GM21360 (cell line): ENCODE results near the gene B4GALT4.
A peak's percentile ranks its signal among the peaks of the same experiment; 100 is the strongest.
"Not testable (repeated sequence)": the region's sequence is repeated elsewhere in the genome, so short reads cannot be mapped to it uniquely, and the experiment has no call there.

Source experiments
- ATAC-seq: cut with Tn5 transposase; IDR thresholded peaks from one replicate; pipeline ENCODE4 v1.9.1; 2021; ENCODE audit warnings: mild to moderate bottlenecking, moderate library complexity; ENCODE audit not compliant: unreplicated experiment

B4GALT4 gene, protein sequence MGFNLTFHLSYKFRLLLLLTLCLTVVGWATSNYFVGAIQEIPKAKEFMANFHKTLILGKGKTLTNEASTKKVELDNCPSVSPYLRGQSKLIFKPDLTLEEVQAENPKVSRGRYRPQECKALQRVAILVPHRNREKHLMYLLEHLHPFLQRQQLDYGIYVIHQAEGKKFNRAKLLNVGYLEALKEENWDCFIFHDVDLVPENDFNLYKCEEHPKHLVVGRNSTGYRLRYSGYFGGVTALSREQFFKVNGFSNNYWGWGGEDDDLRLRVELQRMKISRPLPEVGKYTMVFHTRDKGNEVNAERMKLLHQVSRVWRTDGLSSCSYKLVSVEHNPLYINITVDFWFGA

DNA sequence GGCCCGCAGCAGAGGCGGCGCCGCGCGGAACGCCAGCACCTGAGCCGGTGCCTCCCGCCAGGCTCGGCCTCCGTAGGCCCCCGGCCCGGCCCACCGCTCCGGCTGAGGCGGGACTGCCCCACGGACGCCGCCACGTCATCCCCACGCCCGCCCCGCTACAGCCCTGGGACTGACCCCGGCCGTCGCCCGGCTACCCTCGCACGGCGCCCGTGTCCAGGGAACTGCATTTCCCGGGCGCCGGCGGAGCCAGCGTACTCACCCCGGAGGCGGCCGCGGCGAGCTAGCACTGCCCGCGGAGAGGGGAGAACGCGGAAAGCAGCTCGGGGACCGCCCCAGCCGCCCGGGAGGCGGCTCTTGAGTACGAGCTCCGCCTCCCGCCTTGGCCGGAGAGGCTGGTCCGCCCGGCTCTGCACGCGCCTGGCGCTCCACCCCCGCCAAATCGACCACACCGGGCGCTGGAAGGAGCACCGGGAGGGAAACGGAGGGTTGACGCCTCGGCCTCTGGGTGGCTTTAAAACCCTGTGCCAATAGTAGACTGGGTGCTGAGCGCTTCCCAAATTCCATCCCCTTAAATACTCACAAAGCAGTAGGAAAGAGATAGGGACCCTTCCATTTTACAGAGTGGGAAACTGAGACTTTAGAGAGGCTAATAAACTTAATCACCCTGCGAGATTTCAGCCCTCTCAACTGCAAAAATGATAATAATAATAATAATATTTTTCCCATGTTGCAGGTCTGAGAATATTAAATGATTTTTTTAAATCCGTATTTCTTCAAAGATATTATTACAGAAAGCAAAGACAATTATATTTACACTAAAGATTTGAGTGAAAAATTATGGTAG, at the start of gene B4GALT4:
Gene B4GALT4 (minus strand): TSS at position 288 of the 844 bp plus-strand sequence. CDS start 10,779 bp downstream, outside the sequence.
- ATAC-seq = peak; percentile 85

DNA sequence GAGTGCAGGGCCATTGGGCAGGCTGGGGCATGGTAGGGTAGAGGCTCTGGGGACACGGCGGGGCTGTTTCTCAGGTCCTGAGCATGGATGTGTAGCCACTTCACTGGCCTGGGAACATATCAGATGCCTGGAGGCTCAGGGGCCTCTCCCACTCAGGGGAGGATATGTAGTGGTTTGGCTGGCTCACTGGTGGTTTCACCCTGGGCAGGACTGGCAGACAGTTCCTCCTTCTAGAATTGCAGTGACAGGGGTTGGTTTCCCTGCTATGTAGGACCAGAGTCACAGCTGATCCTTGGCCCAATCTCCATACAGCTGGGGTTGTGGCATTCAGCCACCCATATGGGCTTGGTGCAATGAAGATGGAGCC, 48.7 kb upstream of the B4GALT4 start:
- no peak for ATAC-seq

- ATAC-seq = no peak
Observed at GRCh38 chr3:119288669-119289403, 48.2 kb upstream of the B4GALT4 start.

DNA sequence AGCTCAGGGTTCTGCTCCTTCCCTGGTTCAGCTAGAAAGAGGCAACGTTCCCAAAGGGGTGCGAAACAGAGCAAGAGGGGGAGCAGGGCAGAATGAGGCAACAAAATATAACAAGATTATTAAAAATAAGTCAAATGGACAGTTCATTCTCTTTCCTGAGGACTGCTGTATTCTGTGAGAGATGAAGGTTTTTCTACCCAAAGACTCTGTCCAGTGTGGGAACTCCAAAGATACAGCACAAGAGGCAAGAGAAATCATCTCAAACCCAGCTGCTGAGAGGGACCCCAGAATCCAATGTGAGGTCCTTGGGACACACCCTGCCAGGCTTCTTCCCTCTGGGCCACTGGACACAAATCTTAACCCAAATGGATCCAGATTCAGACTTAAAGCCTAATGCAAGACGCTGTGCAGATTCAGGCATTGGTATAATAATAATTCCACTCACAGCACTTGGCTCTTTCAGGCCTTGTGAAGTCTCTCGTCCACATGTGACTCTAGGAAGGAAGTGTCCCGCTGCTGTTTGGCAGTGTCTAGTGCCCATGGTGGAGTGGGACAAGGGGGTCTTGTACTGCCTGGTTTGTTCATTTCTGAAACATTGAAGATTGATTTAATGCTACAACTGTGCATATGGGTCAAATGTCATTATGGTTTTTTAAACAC, 39.0 kb upstream of the B4GALT4 start:
- ATAC-seq = no peak

- no peak for ATAC-seq
Observed at GRCh38 chr3:119279101-119279554, 38.5 kb upstream of the B4GALT4 start.

GRCh38 chr3:119276680-119277079, 36.0 kb upstream of the B4GALT4 start:
- no peak for ATAC-seq

DNA sequence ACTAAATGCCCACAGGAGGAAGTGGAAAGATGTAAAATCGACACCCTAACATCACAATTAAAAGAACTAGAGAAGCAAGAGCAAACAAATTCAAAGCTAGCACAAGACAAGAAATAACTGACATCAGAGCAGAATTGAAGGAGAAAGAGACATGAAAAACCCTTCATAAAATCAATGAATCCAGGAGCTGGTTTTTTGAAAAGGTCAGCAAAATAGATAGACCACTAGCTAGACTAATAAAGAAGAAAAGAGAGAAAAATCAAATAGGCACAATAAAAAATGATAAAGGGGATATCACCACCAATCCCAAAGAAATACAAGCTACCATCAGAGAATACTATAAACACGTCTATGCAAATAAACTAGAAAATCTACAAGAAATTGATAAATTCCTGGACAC, 29.5 kb upstream of the B4GALT4 start:
- ATAC-seq = not testable (repeated sequence)

- ATAC-seq = no peak
Observed at GRCh38 chr3:119261055-119261454, 20.4 kb upstream of the B4GALT4 start.

DNA sequence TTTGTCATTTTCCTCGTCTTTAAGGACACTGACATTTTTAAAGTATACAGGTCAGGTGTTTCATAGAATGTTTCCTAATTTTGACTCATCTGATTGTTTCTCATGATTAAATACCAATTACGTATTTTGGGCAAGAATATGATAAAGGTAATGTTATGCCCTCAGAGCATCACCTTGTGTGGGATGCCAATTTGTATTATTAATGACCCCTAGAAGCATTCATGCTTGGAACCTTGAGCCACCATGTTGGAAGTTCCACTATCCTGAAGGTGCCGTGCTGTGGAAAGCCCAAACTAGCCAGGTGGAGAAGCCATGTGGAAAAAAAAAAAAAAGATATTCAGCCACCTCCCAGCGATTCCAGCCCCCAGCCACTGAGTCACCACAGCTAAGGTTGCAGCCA, 19.1 kb upstream of the B4GALT4 start:
- no peak for ATAC-seq

DNA sequence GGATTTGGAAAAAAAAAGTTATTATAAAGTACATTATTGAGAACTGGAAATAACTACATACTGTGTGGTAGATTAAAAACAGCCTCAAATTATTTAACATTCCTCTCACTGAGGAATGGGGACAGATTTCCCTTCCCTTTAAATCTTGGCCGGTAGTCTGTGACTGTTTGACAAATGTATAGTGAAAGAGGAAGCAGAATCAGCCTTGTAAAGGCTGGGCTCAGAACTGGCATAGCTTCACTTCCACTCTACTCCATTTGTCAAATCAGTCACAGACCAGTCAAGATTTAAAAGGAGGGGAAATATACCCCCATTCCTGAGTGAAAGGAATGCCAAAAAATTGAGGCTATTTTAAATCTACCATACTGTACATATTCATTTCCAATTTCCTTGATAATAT, 18.2 kb upstream of the B4GALT4 start:
- peak; percentile 80 for ATAC-seq

- ATAC-seq = peak; percentile 72
Observed at GRCh38 chr3:119257654-119258410, 17.2 kb upstream of the B4GALT4 start.

DNA sequence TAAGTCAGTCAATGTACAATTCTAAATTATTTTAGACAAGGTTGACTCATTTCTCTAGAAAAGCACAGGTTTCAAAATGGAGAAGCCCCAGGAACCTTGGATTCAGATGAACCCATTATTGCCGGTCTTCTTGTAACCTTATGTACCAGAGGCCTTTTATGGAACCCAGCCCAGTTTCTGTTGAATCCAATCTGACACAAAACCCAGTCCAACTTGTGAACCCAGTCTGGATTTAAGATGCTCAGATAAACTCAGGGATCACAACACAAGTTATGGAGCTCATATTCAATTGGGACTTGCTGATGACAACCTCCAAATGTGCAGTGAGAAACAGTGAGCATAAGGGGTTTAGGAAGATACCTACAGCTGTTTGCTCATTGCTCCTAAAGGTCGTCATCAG, 16.4 kb upstream of the B4GALT4 start:
- no peak for ATAC-seq

- no peak for ATAC-seq
Observed at GRCh38 chr3:119255214-119255613, 14.5 kb upstream of the B4GALT4 start.

GRCh38 chr3:119245778-119246177, 5.1 kb upstream of the B4GALT4 start:
- no peak for ATAC-seq

DNA sequence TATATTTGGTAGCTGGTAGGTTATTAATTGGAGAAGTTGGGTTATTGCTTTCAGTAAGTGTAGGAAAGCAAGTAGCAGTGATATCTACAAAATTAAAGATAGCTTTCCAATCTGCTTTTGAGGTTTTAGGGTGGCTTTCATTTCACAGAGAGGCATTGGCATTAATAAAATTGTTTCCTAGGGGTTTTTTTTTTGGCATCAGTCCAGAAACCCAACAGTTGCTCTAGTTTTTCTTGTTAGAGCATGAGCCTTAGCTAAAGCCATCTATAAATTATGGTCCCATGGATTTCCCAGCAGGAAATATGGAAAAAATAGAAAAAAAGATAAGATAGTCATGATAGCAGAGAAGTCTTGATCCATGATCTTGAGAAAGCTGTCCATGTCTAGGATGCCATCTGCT, 3.0 kb upstream of the B4GALT4 start:
- ATAC-seq = no peak

DNA sequence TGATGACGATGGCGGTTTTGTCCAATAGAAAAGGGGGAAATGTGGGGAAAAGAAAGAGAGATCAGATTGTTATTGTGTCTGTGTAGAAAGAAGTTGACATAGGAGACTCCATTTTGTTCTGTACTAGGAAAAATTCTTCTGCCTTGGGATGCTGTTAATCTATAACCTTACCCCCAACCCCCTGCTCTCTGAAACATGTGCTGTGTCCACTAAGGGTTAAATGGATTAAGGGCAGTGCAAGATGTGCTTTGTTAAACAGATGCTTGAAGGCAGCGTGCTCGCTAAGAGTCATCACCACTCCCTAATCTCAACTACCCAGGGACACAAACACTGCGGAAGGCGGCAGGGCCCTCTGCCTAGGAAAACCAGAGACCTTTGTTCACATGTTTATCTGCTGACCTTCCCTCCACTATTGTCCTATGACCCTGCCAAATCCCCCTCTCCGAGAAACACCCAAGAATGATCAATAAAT, 2.4 kb upstream of the B4GALT4 start:
- not testable (repeated sequence) for ATAC-seq

- ATAC-seq = not testable (repeated sequence)
Observed at GRCh38 chr3:119242387-119243057, 1.8 kb upstream of the B4GALT4 start.

DNA sequence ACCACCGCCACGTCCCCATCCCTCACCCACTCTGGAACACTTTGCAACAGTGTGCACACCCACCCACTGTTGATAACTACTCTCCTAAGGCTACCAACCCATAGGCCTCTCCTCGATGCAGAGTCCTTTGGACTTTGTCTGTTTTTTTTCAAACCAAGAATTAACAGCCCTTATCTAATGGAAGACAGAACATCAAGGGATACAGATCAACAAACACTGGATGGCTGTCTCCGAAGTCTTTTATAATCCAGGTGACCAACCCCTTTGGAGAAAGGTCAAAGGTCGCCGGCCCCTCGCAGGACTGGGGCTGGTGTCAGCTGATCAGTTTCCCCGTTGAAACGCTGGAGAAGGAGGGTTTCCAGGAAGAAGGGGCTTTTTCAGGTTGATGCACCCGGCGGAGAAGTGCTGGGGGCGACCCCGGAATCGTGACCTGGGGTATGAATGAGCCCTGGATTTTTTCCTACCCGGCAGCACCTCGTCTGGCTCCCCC, 532 bp downstream of the B4GALT4 start:
- peak; percentile 14 for ATAC-seq

DNA sequence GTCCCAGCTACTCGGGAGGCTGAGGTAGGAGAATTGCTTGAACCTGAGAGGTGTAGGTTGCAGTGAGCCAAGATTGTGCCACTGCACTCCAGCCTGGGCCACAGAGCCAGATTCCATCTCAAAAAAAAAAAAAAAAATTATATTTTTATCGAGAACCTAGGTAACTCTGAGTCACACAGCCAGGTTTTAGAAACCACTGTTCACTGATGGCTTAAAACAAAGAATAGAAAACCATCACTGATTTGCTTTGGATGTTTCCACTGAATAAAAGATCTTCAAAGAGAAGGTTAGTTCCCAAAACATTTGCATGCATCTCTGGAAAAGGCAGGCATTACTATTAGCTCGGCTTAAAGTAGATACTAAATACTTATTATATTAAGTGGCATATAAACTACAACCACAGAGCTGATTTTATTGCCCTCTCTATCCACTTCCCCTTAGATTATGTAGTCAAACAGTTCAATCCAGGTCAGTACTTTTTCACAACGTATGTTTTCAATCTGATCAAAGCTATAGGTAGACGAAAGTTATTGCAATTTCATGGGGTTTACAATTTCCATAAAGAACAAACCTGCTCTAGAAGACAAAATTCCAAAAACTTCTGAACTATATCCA, 1.4 kb downstream of the B4GALT4 start:
- no peak for ATAC-seq
